ENCODE measurements around the gene S100A2. TPM values are rescaled to one million over a fixed set of nuclear protein-coding genes. Genes with fewer than 3 reads are reported as not detected.

Gene S100A2
- total RNA-seq, 2 experiments from 2014 or later: 0.63 TPM; not detected in 1

GRCh38 chr1:153513023-153513422 is 52.6 kb downstream of the S100A2 start:
- Mint-ChIP-seq H3K4me3 (no peak overlapping the region), H3K36me3 (ENCODE audit: low read depth) (no peaks in the 10 kb centered on the region), H3K27me3 (ENCODE audit: low read depth) (no peaks in the 10 kb centered on the region), H3K9me3 (ENCODE audit: insufficient read depth) (no peaks in the 10 kb centered on the region), H3K27ac (no peak overlapping the region), H3K4me1 (ENCODE audit: low read depth) (peaks cover 15% of the 10 kb centered on the region)
- DNase-seq (no peak), ATAC-seq (no peak)
- CTCF ChIA-PET: interaction anchor here (1.1 to 7.8 kb wide), 3 partner anchors 19 to 105 kb away, joined by 4 to 173 read pairs (median 34); no protein-coding TSS in a partner anchor
- POLR2A ChIA-PET: no interaction called here

Other genes starting within 250 kb of the S100A2 start
- not detected for gene PGLYRP4, start 217.0 kb downstream of the S100A2 start, total RNA-seq
- gene S100A9, start 208.0 kb downstream of the S100A2 start, total RNA-seq: not detected
- not detected for gene S100A12, start 190.2 kb downstream of the S100A2 start, total RNA-seq
- not detected for gene S100A8, start 174.8 kb downstream of the S100A2 start, total RNA-seq
- gene S100A7A, start 149.3 kb downstream of the S100A2 start, total RNA-seq: not detected
- not detected for gene S100A7, start 105.2 kb downstream of the S100A2 start, total RNA-seq
- 100 to 1,000 TPM; 425 to 431 TPM for gene S100A6, start 29.9 kb downstream of the S100A2 start, total RNA-seq
- gene S100A5, start 24.9 kb downstream of the S100A2 start, total RNA-seq: 1 to 10 TPM; 1.8 to 1.9 TPM
- 100 to 1,000 TPM; 628 to 665 TPM for gene S100A4, start 20.0 kb downstream of the S100A2 start, total RNA-seq
- gene S100A3, start 16.6 kb downstream of the S100A2 start, total RNA-seq: not detected
- not detected for gene S100A16, start 47.3 kb upstream of the S100A2 start, total RNA-seq
- gene S100A14, start 50.5 kb upstream of the S100A2 start, total RNA-seq: not detected
- 1 to 10 TPM; 6.2 to 7.0 TPM for gene S100A13, start 61.7 kb upstream of the S100A2 start, total RNA-seq
- gene S100A1, start 62.6 kb upstream of the S100A2 start, total RNA-seq: not detected
- gene CHTOP, start 68.2 kb upstream of the S100A2 start, total RNA-seq: 10 to 100 TPM; 81.9 to 82.0 TPM
- 10 to 100 TPM; 36.5 to 37.7 TPM for gene SNAPIN, start 92.9 kb upstream of the S100A2 start, total RNA-seq
- gene ILF2, start 105.1 kb upstream of the S100A2 start, total RNA-seq: 100 to 1,000 TPM; 211 to 215 TPM
- not detected for gene NPR1, start 112.8 kb upstream of the S100A2 start, total RNA-seq
- 10 to 100 TPM; 53.7 to 54.5 TPM for gene INTS3, start 162.2 kb upstream of the S100A2 start, total RNA-seq
- 10 to 100 TPM; 41.1 to 50.1 TPM for gene SLC27A3, start 209.6 kb upstream of the S100A2 start, total RNA-seq

All from activated CD8-positive, alpha-beta T cell treated with anti-CD3 and anti-CD28 coated beads, Interleukin-2, amount 10 ng/mL, durations not matched to agents 7 days and 5 days (primary cell).